ENCODE measurements around the gene PBX2.

DNA sequence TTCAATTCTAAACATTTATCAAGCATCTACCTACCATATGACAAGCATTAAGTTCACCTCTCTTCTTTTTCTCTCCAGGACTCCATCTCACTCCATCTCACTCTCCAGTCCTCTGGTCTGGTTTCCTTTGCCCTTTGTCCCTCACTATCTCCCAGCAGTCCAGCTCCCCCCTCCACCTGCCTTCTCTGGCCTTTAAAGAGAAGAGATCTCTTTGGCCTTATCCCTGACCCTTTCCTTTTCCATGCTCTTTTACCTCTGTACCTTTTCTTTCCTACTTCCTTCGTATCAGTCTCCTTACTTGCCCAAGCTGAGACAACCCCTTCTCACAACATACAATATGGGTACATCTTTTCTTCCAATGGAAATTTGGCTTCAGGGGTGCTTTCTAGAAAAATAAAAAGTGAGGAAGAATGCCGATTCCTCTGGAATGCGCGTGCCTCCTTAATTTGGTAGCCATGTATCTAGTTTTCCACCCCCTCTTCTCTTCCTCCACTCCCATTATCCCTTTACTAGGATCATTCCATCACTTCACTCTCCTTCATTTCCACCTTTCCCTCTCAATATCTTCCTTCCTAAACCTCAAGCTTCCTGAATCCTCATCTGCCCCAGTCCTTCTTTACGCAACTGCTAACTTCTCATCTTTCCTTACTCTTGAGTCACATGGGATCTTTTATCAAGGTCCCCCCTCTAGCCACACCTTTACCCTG lies 13.4 kb downstream of the PBX2 start:
- TF ChIP-seq, protein P1, sequence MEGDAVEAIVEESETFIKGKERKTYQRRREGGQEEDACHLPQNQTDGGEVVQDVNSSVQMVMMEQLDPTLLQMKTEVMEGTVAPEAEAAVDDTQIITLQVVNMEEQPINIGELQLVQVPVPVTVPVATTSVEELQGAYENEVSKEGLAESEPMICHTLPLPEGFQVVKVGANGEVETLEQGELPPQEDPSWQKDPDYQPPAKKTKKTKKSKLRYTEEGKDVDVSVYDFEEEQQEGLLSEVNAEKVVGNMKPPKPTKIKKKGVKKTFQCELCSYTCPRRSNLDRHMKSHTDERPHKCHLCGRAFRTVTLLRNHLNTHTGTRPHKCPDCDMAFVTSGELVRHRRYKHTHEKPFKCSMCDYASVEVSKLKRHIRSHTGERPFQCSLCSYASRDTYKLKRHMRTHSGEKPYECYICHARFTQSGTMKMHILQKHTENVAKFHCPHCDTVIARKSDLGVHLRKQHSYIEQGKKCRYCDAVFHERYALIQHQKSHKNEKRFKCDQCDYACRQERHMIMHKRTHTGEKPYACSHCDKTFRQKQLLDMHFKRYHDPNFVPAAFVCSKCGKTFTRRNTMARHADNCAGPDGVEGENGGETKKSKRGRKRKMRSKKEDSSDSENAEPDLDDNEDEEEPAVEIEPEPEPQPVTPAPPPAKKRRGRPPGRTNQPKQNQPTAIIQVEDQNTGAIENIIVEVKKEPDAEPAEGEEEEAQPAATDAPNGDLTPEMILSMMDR (IDR thresholded peaks at IDR 0.05): no peak
- no peak for TF ChIP-seq POLR2AphosphoS5 (IDR thresholded peaks at IDR 0.05)
